ENCODE results near the gene MEX3A.

- TF ChIP-seq RAD21 (IDR thresholded peaks at IDR 0.05; ENCODE audit: low read depth) (no peak), CTCF (IDR thresholded peaks at IDR 0.05 in 2 of 3, conservative IDR thresholded peaks at IDR 0.05 in 1 of 3; ENCODE audit: borderline replicate concordance in 1 of 3, insufficient read depth in 1 of 3, low read depth in 2 of 3, low read length in 2 of 3) (no peak), ATF3 (IDR thresholded peaks at IDR 0.05) (no peak), POLR2A (IDR thresholded peaks at IDR 0.05; ENCODE audit: borderline replicate concordance, extremely low read depth, insufficient read depth, insufficient read length) (no peak), FOSL1 (IDR thresholded peaks at IDR 0.05; ENCODE audit: low read depth) (no peak), JUND (IDR thresholded peaks at IDR 0.05) (no peak)
Measured at GRCh38 chr1:156075775-156076204, 6.5 kb downstream of the MEX3A start.
